H1 (cell line): ENCODE results near the gene SLC7A5. TPM values are rescaled to one million over a fixed set of nuclear protein-coding genes. Genes with fewer than 3 reads are reported as not detected.

Experiments
- CBX5 ChIP-seq: fragments of 300-800, 300-1000 bp; sonication (generic); IDR thresholded peaks from 2 replicates; pipeline ENCODE4 v1.7.1; 2016; ENCODE audit warnings: antibody characterized with exemption, low read length, low read depth
- CHD7 ChIP-seq: fragments of 300-600 bp; sonication (generic); IDR thresholded peaks from 2 replicates; pipeline ENCODE4 v1.7.1; 2012; ENCODE audit warnings: low read length, moderate library complexity, mild to moderate bottlenecking, inconsistent platforms; ENCODE audit not compliant: insufficient replicate concordance
- polyA plus RNA-seq, 7 experiments: library from polyadenylated mRNA; depleted of rRNA in 3 of 7; stranded (reverse) in 5 of 7; unstranded in 2 of 7; fragments of >200 nt in 5 of 7; fragments of 200-250 nt in 2 of 7; gene quantifications; 1 replicate in 5 of 7; 2 replicates in 1 of 7; 4 replicates in 1 of 7; pipeline versions ENCODE4 v1.2.1 to v1.2.3, GENCODE V29; 2011 to 2013; ENCODE audit warnings: missing spikeins in 2 of 7, mixed read lengths in 2 of 7
- total RNA-seq: library from RNA; stranded (reverse); fragmentation: NEBNext Ultra II Directional; extraction: Animal tissue kit (Norgen Biotek cat#: 25700); gene quantifications from 2 replicates; pipeline ENCODE4 v1.2.1, GENCODE V29; 2021

SLC7A5 gene
- total and polyA plus RNA-seq, 2 of the 8 experiments (the other 6 are each of a cell fraction or from before 2014, with no cell fraction given) = 68.2 to 341 TPM

DNA sequence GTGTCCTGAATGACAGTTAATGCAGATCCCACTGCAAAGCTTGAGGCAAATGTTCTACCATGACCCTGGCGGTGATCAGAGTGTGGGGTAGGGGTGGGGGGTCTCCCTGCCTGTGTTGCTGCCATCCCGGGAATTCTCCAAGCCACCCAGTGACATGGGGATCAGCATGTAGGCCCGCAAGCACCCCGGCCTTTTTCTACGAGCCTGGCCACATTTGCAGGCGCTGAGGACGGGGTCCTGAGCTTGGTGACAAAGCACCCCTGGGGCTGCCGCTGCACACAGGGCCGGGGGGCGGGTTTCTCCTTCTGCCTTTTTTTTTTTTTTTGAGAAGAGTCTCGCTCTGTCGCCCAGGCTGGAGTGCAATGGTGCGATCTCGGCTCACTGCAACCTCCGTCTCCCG is 35.8 kb downstream of the SLC7A5 start (continued):
- TF ChIP-seq CHD7 (no peak), CBX5 (no peak)
- TF ChIP-seq, all 59 proteins: peak for 0
